Common myeloid progenitor, CD34-positive (primary cell): ENCODE data around the gene ACIN1.

Experiments
- CTCF ChIA-PET: fragments of 350-600 bp; sonication (Branson Sonifier 250); formaldehyde crosslinking; loops from one replicate; lab custom pipeline; 2021; ENCODE audit warnings: antibody characterized with exemption; lab: Charles Lee
- POLR2A ChIA-PET: fragments of 350-600 bp; sonication (Branson Sonifier 250); formaldehyde crosslinking; loops from one replicate; lab custom pipeline; 2021; ENCODE audit warnings: antibody characterized with exemption; lab: Charles Lee
- DNase-seq, 3 donors: peaks; one replicate each; pipeline versions ENCODE4 v3.0.0 to v3.0.0-alpha.2; 2013
- H3K27ac ChIP-seq, 2 experiments: 1 replicate in 1 of 2; 2 replicates in 1 of 2; pipeline ENCODE4 v1.7.0; 2013; ENCODE audit warnings: inconsistent platforms in 2 of 2, low read length in 2 of 2, mild to moderate bottlenecking in 2 of 2, low read depth in 1 of 2, moderate library complexity in 1 of 2; ENCODE audit not compliant: severe bottlenecking in 2 of 2, insufficient read depth in 1 of 2, poor library complexity in 1 of 2
- H3K27me3 ChIP-seq, 5 experiments: replicated peaks in 2 of 5; 1 replicate in 3 of 5; 2 replicates in 2 of 5; pipeline versions ENCODE4 v1.6.1 to v1.7.0; 2013; ENCODE audit warnings: low read length in 4 of 5, mild to moderate bottlenecking in 2 of 5, moderate library complexity in 2 of 5, inconsistent platforms in 1 of 5; ENCODE audit not compliant: insufficient read depth in 5 of 5, control insufficient read depth in 4 of 5
- H3K36me3 ChIP-seq, 4 experiments: 1 replicate in 2 of 4; 2 replicates in 2 of 4; pipeline versions ENCODE4 v1.6.1 to v1.7.0; 2013; ENCODE audit warnings: low read length in 3 of 4, control low read depth in 1 of 4, mild to moderate bottlenecking in 1 of 4; ENCODE audit not compliant: control insufficient read depth in 4 of 4, insufficient read depth in 4 of 4
- H3K4me1 ChIP-seq, 4 experiments: 1 replicate in 3 of 4; 2 replicates in 1 of 4; pipeline versions ENCODE4 v1.6.1 to v1.7.1; 2013; ENCODE audit warnings: low read length in 3 of 4, mild to moderate bottlenecking in 3 of 4, control low read depth in 1 of 4, inconsistent platforms in 1 of 4, moderate library complexity in 1 of 4; ENCODE audit not compliant: control insufficient read depth in 4 of 4, insufficient read depth in 4 of 4; ENCODE audit errors: control extremely low read depth in 1 of 4
- H3K4me3 ChIP-seq, 7 experiments: 1 replicate in 4 of 7; 2 replicates in 3 of 7; pipeline versions ENCODE4 v1.5.1 to v1.7.0; 2013; ENCODE audit warnings: mild to moderate bottlenecking in 7 of 7, low read length in 6 of 7, moderate library complexity in 6 of 7, inconsistent platforms in 2 of 7, low read depth in 2 of 7, control low read depth in 1 of 7; ENCODE audit not compliant: insufficient read depth in 4 of 7, control insufficient read depth in 1 of 7; ENCODE audit errors: extremely low read depth in 1 of 7
- H3K9me3 ChIP-seq, 5 experiments: 1 replicate in 4 of 5; 2 replicates in 1 of 5; pipeline versions ENCODE4 v1.6.1 to v1.7.1; 2013; ENCODE audit warnings: low read length in 4 of 5, mild to moderate bottlenecking in 2 of 5, inconsistent platforms in 1 of 5, low read depth in 1 of 5, moderate library complexity in 1 of 5; ENCODE audit not compliant: control insufficient read depth in 4 of 5, insufficient read depth in 2 of 5; ENCODE audit errors: control extremely low read depth in 1 of 5
- WGBS: methylation state at CpG from one replicate; pipeline ENCODE4 v1.1.5; 2013; ENCODE audit not compliant: insufficient coverage; 5-methylcytosine and 5-hydroxymethylcytosine counted together

Gene ACIN1

DNA sequence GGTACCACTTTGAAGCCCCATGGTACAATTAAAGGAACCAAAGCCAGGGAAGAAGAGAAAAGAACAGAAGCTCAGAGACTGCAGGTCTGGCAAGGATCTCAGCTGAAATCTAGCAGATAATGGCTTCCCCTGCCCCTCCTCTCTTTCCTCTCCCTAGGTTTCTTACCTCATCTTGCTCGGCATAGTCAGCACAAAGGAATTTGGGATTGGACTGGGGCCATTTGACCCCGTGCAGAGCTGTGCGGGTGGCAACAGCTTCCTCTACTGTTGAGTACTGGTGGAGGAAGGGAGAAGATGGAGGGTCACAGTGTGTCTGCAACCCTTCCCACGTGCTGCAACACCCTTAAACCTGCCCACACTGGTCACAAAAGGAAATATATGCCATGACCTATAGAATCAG is 32.9 kb downstream of the ACIN1 start:
- Histone ChIP-seq H3K4me1 (peaks cover 0 to 12% (median 9%) of the 10 kb centered on the region in 4 experiments), H3K27me3 (peaks cover 0 to 2% (median under 1%) of the 10 kb centered on the region in 5 experiments), H3K9me3 (no peaks in the 10 kb centered on the region), H3K27ac (no peak overlapping the region), H3K36me3 (peaks cover 36 to 78% (median 67%) of the 10 kb centered on the region in 4 experiments), H3K4me3 (no peak overlapping the region)
- no peak for DNase-seq
- CTCF ChIA-PET, result interaction anchor here (0.6 to 33.6 kb wide), 14 partner anchors 10 to 227 kb away, joined by 3 to 933 read pairs (median 3); partner anchors contain the start of genes ACIN1, AJUBA, C14orf119 and HAUS4
- POLR2A ChIA-PET, result no interaction called here
- WGBS, result 100% methylated on average over 1 of the region's 4 CpGs

- Histone ChIP-seq H3K4me1 (peaks cover 0 to 21% (median 19%) of the 10 kb centered on the region in 4 experiments), H3K9me3 (no peaks in the 10 kb centered on the region), H3K36me3 (peaks cover 30 to 66% (median 56%) of the 10 kb centered on the region in 4 experiments), H3K27me3 (peaks cover 0 to 7% (median 5%) of the 10 kb centered on the region in 5 experiments), H3K4me3 (no peak overlapping the region), H3K27ac (peak overlapping the region in 1 of 2 experiments; percentile 14)
- POLR2A ChIA-PET, result interaction anchor here (0.7 kb wide), 1 partner anchor 49 kb away, joined by 4 read pairs; no protein-coding TSS in a partner anchor
- CTCF ChIA-PET, result interaction anchor here (1.2 to 33.6 kb wide), 9 partner anchors 7 to 131 kb away, joined by 4 to 933 read pairs (median 18); partner anchors contain the start of genes ACIN1, AJUBA and C14orf119
- no peak for DNase-seq
- over 99% methylated on average over 11 of the region's 17 CpGs for whole genome bisulfite sequencing
Measured at GRCh38 chr14:23060536-23061260, 34.2 kb downstream of the ACIN1 start.

- CTCF ChIA-PET, result interaction anchor here (0.5 to 33.6 kb wide), 29 partner anchors 9 to 470 kb away, joined by 3 to 933 read pairs (median 5); partner anchors contain the start of genes ACIN1, AJUBA, C14orf119 and DAD1
- POLR2A ChIA-PET, result interaction anchor here (0.6 to 1.0 kb wide), 5 partner anchors 52 to 469 kb away, joined by 3 to 5 read pairs (median 4); partner anchors contain the start of gene AJUBA
- H3K27me3 ChIP-seq, result peaks cover 0 to 7% (median 5%) of the 10 kb centered on the region in 5 experiments
- WGBS, result 95% methylated on average over 32 of the region's 32 CpGs
- DNase-seq, result no peak
- no peaks in the 10 kb centered on the region for H3K9me3 ChIP-seq
- H3K36me3 ChIP-seq, result peaks cover 25 to 48% (median 42%) of the 10 kb centered on the region in 4 experiments
- H3K27ac ChIP-seq, result no peak overlapping the region
- no peak overlapping the region for H3K4me3 ChIP-seq
- peaks cover 0 to 21% (median 19%) of the 10 kb centered on the region in 4 experiments for H3K4me1 ChIP-seq
Measured at GRCh38 chr14:23058654-23059504, 36.1 kb downstream of the ACIN1 start.

DNA sequence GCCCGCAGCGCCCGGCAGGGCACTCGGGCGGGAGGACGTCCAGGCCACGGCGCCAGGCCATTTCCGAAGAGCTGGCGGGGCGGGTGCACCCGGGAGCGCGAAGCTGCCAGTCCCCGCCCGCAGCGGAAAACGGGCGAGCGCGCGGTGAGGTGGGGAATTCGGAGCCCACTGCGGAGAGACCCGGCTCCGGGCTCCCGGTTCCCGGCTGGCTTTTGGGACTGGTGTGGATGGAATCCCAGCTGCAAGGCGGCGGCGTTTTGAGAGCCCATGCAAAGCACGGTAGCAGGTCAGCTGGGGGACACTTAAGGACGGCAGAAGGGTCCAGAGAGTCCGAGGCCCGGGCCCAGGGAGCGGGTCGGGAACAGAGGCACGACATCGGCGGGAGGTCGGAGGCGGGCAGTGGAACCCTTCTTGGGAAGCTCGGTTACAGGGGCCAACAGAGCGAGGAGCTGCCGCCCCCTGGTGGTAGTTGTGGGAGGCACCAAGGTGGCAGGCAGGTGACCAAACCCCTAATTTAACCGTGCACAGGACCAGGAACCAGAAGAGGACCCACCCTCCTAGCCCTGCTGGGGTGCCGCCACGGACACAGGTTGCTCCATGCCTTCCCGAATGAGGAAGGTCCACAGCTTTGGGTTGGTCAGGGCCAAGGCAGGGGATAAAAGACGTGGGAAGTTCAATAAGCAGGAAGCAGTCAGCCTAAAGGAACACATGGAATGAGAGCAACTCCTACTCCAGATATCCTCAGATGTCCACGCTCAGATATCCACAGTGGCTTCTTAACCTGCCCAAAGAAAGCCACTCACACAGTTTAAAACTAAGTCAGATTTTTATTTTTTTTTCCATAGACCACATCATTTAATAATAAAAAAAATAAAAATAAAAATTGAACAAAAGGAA is 36.9 kb downstream of the ACIN1 start:
- ChIA-PET POLR2A (interaction anchor here (0.6 to 1.2 kb wide), 7 partner anchors 51 to 468 kb away, joined by 3 to 5 read pairs (median 4); partner anchors contain the start of gene AJUBA), CTCF (interaction anchor here (0.7 to 33.6 kb wide), 30 partner anchors 9 to 501 kb away, joined by 3 to 933 read pairs (median 4); partner anchors contain the start of genes ACIN1, AJUBA, C14orf119 and HAUS4)
- DNase-seq, result peak; percentile 80 to 90 (median 86)
- H3K4me3 ChIP-seq, result peak overlapping the region; percentile 37 to 82 (median 79)
- H3K27ac ChIP-seq, result no peak overlapping the region
- WGBS, result 2% methylated on average over 42 of the region's 51 CpGs
- H3K36me3 ChIP-seq, result peaks cover 21 to 40% (median 34%) of the 10 kb centered on the region in 4 experiments
- peaks cover 0 to 7% (median 5%) of the 10 kb centered on the region in 5 experiments for H3K27me3 ChIP-seq
- H3K9me3 ChIP-seq, result no peaks in the 10 kb centered on the region
- peaks cover 0 to 21% (median 19%) of the 10 kb centered on the region in 4 experiments for H3K4me1 ChIP-seq

DNA sequence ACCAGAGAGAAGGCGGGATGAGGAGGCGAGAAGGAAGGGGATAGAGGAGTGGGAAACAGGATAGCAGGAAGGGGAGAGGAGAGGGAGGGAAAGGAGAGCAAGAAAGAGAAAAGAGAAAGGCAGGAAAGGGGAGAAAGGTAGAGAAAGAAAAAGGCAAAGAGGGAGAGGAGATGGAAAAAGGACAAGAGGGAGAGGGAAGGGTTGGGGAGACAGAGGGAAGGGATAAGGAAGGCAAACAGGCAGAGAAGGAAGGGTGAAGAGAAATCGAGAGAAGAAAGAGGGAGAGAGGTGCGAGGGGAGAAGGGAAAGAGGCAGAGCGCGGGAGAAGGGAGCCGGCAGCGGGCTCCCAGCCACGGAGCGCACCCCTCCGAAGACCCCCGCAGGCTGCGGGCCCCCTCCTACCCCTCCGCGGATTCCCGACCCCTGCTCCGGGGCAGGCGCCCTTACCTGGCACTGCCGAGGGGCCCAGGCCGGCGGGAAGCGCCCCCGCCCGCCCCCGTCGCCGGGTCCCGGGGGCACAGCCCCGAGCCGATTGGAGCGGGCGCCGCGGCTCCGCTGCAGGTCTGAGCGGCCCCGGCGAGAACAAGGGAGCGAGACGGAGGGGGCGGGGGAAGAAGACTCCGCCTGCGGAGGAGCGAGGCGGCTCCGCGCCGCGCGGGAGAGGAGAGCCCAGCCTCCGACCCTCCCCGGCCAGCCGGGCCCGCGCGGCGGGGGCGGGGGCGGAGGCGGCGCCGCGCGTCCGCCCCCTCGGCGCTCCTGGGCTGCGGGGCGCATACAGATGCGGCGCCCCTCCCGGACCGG is 37.8 kb downstream of the ACIN1 start, which contains the start of gene CDH24:
TSS of gene CDH24 (minus strand) at position 565 of the 801 bp plus-strand sequence. CDS start 1,787 bp downstream, outside the sequence.
- 3% methylated on average over 32 of the region's 73 CpGs for WGBS
- Histone ChIP-seq H3K36me3 (peaks cover 12 to 31% (median 25%) of the 10 kb centered on the region in 4 experiments), H3K27ac (no peak within 1 kb of the TSS)

More for the DNA sequence above, 37.8 kb downstream of the ACIN1 start, which contains the start of gene CDH24:
- POLR2A ChIA-PET, result interaction anchor here (0.7 to 1.7 kb wide), 7 partner anchors 50 to 206 kb away, joined by 3 to 5 read pairs (median 3); partner anchors contain the start of gene AJUBA
- CTCF ChIA-PET, result interaction anchor here (0.7 to 33.6 kb wide), 34 partner anchors 8 to 501 kb away, joined by 3 to 933 read pairs (median 6); partner anchors contain the start of genes ACIN1, AJUBA, C14orf119 and HAUS4
- Histone ChIP-seq H3K4me3 (peak within 1 kb of the TSS; percentile 37 to 82 (median 79)), H3K9me3 (no peaks in the 10 kb centered on the region), H3K4me1 (peaks cover 0 to 21% (median 19%) of the 10 kb centered on the region in 4 experiments), H3K27me3 (peaks cover 0 to 7% (median 5%) of the 10 kb centered on the region in 5 experiments)
- peak; percentile 49 to 75 (median 74) for DNase-seq
